Neural cell (in vitro differentiated cells): ENCODE data around the gene AARS2. TPM values are rescaled to one million over a fixed set of nuclear protein-coding genes. Genes with fewer than 3 reads are reported as not detected.
"Not testable (repeated sequence)": the region's sequence is repeated elsewhere in the genome, so short reads cannot be mapped to it uniquely, and the experiment has no call there.

Experiments
- H2AFZ ChIP-seq: fragments of 200-600, 300-800 bp; sonication (generic), shearing (Covaris generic); 2 replicates; pipeline ENCODE4 v1.6.0; 2014; ENCODE audit warnings: low read depth, mild to moderate bottlenecking, antibody characterized with exemption, low read length, moderate library complexity
- H3F3A ChIP-seq: fragments of 200-600 bp; shearing (Covaris generic); 2 replicates; pipeline ENCODE4 v1.6.1; 2016; ENCODE audit warnings: mild to moderate bottlenecking, moderate library complexity, mixed read lengths, antibody characterized with exemption, low read length; ENCODE audit not compliant: insufficient read depth, poor library complexity, severe bottlenecking
- H3K27ac ChIP-seq: fragments of 200-600, 300-800 bp; sonication (generic), shearing (Covaris generic); 2 replicates; pipeline ENCODE4 v1.5.1; 2014; ENCODE audit warnings: mild to moderate bottlenecking, low read length, moderate library complexity
- H3K27me3 ChIP-seq: fragments of 300-800, 200-600 bp; sonication (generic), shearing (Covaris generic); 2 replicates; pipeline ENCODE4 v1.6.0; 2014; ENCODE audit warnings: mild to moderate bottlenecking, low read depth, low read length, moderate library complexity; ENCODE audit not compliant: insufficient read depth
- H3K36me3 ChIP-seq: fragments of 300-800, 200-600 bp; sonication (generic), shearing (Covaris generic); 2 replicates; pipeline ENCODE4 v1.5.1; 2014; ENCODE audit warnings: mild to moderate bottlenecking, antibody characterized with exemption, low read length, moderate library complexity; ENCODE audit not compliant: insufficient read depth
- H3K4me2 ChIP-seq: fragments of 300-800, 200-600 bp; sonication (generic), shearing (Covaris generic); 2 replicates; pipeline ENCODE4 v1.6.0; 2014; ENCODE audit warnings: mild to moderate bottlenecking, low read length
- H3K4me3 ChIP-seq: fragments of 300-800, 200-600 bp; sonication (generic), shearing (Covaris generic); 2 replicates; pipeline ENCODE4 v1.5.1; 2014; ENCODE audit warnings: mild to moderate bottlenecking, low read length, moderate library complexity
- H3K79me2 ChIP-seq: fragments of 200-600 bp; shearing (Covaris generic); replicated peaks from 2 replicates; pipeline ENCODE4 v1.6.0; 2014; ENCODE audit warnings: mild to moderate bottlenecking, low read length, moderate library complexity; ENCODE audit not compliant: insufficient read depth
- H3K9ac ChIP-seq: fragments of 300-800, 200-600 bp; sonication (generic), shearing (Covaris generic); 2 replicates; pipeline ENCODE4 v1.6.1; 2016; ENCODE audit warnings: mild to moderate bottlenecking, low read length, mixed read lengths
- H3K9me2 ChIP-seq: fragments of 200-600 bp; shearing (Covaris generic); 2 replicates; pipeline ENCODE4 v1.6.1; 2016; ENCODE audit warnings: mild to moderate bottlenecking, low read length, mixed read lengths; ENCODE audit not compliant: insufficient read depth
- H3K9me3 ChIP-seq: fragments of 200-600, 300-800 bp; sonication (generic), shearing (Covaris generic); 2 replicates; pipeline ENCODE4 v1.6.1; 2016; ENCODE audit warnings: mild to moderate bottlenecking, mixed run types, low read length, moderate library complexity, mixed read lengths
- H4K20me1 ChIP-seq: fragments of 200-600 bp; shearing (Covaris generic); 2 replicates; pipeline ENCODE4 v1.6.1; 2016; ENCODE audit warnings: mild to moderate bottlenecking, mixed run types; ENCODE audit not compliant: insufficient read depth
- CTCF ChIP-seq: fragments of 450-650 bp; IDR thresholded peaks from 2 replicates; pipeline ENCODE4 v1.5.1; 2014; ENCODE audit warnings: antibody characterized with exemption, mild to moderate bottlenecking, moderate library complexity; ENCODE audit not compliant: poor library complexity, severe bottlenecking
- EP300 ChIP-seq: fragments of 450-650 bp; conservative IDR thresholded peaks from 2 replicates; pipeline ENCODE4 v1.6.1; 2014; ENCODE audit warnings: antibody characterized with exemption, mild to moderate bottlenecking, moderate library complexity; ENCODE audit not compliant: poor library complexity, severe bottlenecking
- EZH2 ChIP-seq: fragments of 200-600, 300-800 bp; shearing (Covaris generic), sonication (generic); IDR thresholded peaks from 2 replicates; pipeline ENCODE4 v1.6.1; 2014; ENCODE audit warnings: antibody characterized with exemption, low read length, borderline replicate concordance, mild to moderate bottlenecking; ENCODE audit not compliant: insufficient read depth, poor library complexity, severe bottlenecking
- MXI1 ChIP-seq: fragments of 450-650 bp; conservative IDR thresholded peaks from 2 replicates; pipeline ENCODE4 v1.6.1; 2014; ENCODE audit warnings: antibody characterized with exemption, mild to moderate bottlenecking; ENCODE audit not compliant: poor library complexity, severe bottlenecking
- POLR2AphosphoS5 ChIP-seq: IDR thresholded peaks from 2 replicates; pipeline ENCODE4 v1.6.1; 2012
- RAD21 ChIP-seq: fragments of 450-650 bp; conservative IDR thresholded peaks from 2 replicates; pipeline ENCODE4 v1.6.1; 2014; ENCODE audit warnings: antibody characterized with exemption, mild to moderate bottlenecking, moderate library complexity
- REST ChIP-seq: IDR thresholded peaks from 2 replicates; pipeline ENCODE4 v1.6.1; 2012; ENCODE audit warnings: borderline replicate concordance
- SMC3 ChIP-seq: fragments of 450-650 bp; conservative IDR thresholded peaks from 2 replicates; pipeline ENCODE4 v1.6.1; 2014; ENCODE audit warnings: antibody characterized with exemption, mild to moderate bottlenecking, moderate library complexity; ENCODE audit not compliant: poor library complexity
- TAF1 ChIP-seq: IDR thresholded peaks from 2 replicates; pipeline ENCODE4 v1.6.1; 2012; ENCODE audit warnings: low read depth
- polyA plus RNA-seq: library from polyadenylated mRNA; depleted of rRNA; stranded (reverse); fragments of >200 nt; gene quantifications from 2 replicates; pipeline ENCODE4 v1.2.3, GENCODE V29; 2014

Gene AARS2
- polyA plus RNA-seq, 1 donor from 2014 or later: 12.6 TPM

- H3K9ac ChIP-seq, H3K9me2 ChIP-seq, H3K4me3 ChIP-seq, H3K9me3 ChIP-seq, H3K36me3 ChIP-seq, H2AFZ ChIP-seq, H3K27ac ChIP-seq, H3F3A ChIP-seq, H3K79me2 ChIP-seq, H4K20me1 ChIP-seq, H3K4me2 ChIP-seq, H3K27me3 ChIP-seq: not testable (repeated sequence)
These were observed 33.7 kb upstream of the AARS2 start for GRCh38 chr6:44346818-44347217.

GRCh38 chr6:44342489-44342888, 29.3 kb upstream of the AARS2 start, which contains the start of gene SPATS1:
TSS of gene SPATS1 (plus strand) at chr6:44342650. CDS start at chr6:44343096, 446 bp downstream.
- H3F3A ChIP-seq: no peaks in the 10 kb centered on the region
- no peak within 1 kb of the TSS for H2AFZ ChIP-seq
- no peak within 1 kb of the TSS for H3K4me2 ChIP-seq
- H3K9me2 ChIP-seq: no peaks in the 10 kb centered on the region
- no peaks in the 10 kb centered on the region for H4K20me1 ChIP-seq
- no peaks in the 10 kb centered on the region for H3K9me3 ChIP-seq
- no peak for TF ChIP-seq EP300
- no peak for TF ChIP-seq SMC3
- no peak for TF ChIP-seq TAF1
- TF ChIP-seq CTCF: no peak
- no peak for TF ChIP-seq EZH2
- TF ChIP-seq MXI1: no peak
- TF ChIP-seq POLR2AphosphoS5: no peak
- no peak for TF ChIP-seq REST
- H3K27ac ChIP-seq: no peak within 1 kb of the TSS
- H3K4me3 ChIP-seq: no peak within 1 kb of the TSS
- H3K9ac ChIP-seq: no peak within 1 kb of the TSS
- H3K36me3 ChIP-seq: no peaks in the 10 kb centered on the region
- H3K79me2 ChIP-seq: no peaks in the 10 kb centered on the region
- no peaks in the 10 kb centered on the region for H3K27me3 ChIP-seq

- Histone ChIP-seq H3K36me3 (no peaks in the 10 kb centered on the region), H3K9ac (no peak overlapping the region), H3K9me2 (no peaks in the 10 kb centered on the region), H4K20me1 (no peaks in the 10 kb centered on the region), H3F3A (no peaks in the 10 kb centered on the region), H3K4me2 (no peak overlapping the region), H3K9me3 (no peaks in the 10 kb centered on the region), H2AFZ (no peak overlapping the region), H3K27ac (no peak overlapping the region), H3K27me3 (no peaks in the 10 kb centered on the region), H3K79me2 (no peaks in the 10 kb centered on the region), H3K4me3 (no peak overlapping the region)
- TF ChIP-seq EZH2 (no peak), RAD21 (no peak), MXI1 (no peak), CTCF (no peak), SMC3 (no peak), POLR2AphosphoS5 (no peak), EP300 (no peak), REST (no peak), TAF1 (no peak)
These were observed 28.9 kb upstream of the AARS2 start for GRCh38 chr6:44342052-44342451.
